Breast epithelium (tissue), 4 donors: ENCODE measurements around the gene CTNNA2. TPM values are rescaled to one million over a fixed set of nuclear protein-coding genes. Genes with fewer than 3 reads are reported as not detected.

ENCODE experiments used
- DNase-seq, 2 donors: peaks; one replicate each; pipeline ENCODE4 v3.0.0-alpha.2; 2019; ENCODE audit warnings: low spot score in 2 of 2
- H3K27ac ChIP-seq, 2 donors: fragments of 200-600 bp; sonication (generic) in 1 of 2; one replicate each; pipeline ENCODE4 v1.5.1; 2016 to 2019; ENCODE audit warnings: mild to moderate bottlenecking in 1 of 2
- H3K27me3 ChIP-seq, 2 donors: fragments of 200-600 bp; sonication (generic) in 1 of 2; one replicate each; pipeline versions ENCODE4 v1.5.1 to v1.6.0; 2017 to 2019; ENCODE audit warnings: control low read depth in 1 of 2, mild to moderate bottlenecking in 1 of 2
- H3K36me3 ChIP-seq: fragments of 200-600 bp; one replicate; pipeline ENCODE4 v1.5.1; 2019
- H3K4me1 ChIP-seq, 2 donors: fragments of 200-600 bp; sonication (generic); one replicate each; pipeline ENCODE4 v1.5.1; 2016 to 2019; ENCODE audit warnings: control low read depth in 1 of 2
- H3K4me3 ChIP-seq, 3 donors: fragments of 200-600 bp; sonication (generic); 1 replicate in 2 of 3; 2 replicates in 1 of 3; pipeline ENCODE4 v1.5.1; 2016 to 2019; ENCODE audit warnings: mild to moderate bottlenecking in 3 of 3, moderate library complexity in 2 of 3
- H3K9me3 ChIP-seq, 2 donors: fragments of 200-600 bp; sonication (generic) in 1 of 2; one replicate each; pipeline ENCODE4 v1.5.1; 2016 to 2019; ENCODE audit warnings: control low read depth in 1 of 2
- CTCF ChIP-seq, 3 donors: fragments of 450-650 bp; IDR thresholded peaks; one replicate each; pipeline ENCODE4 v1.5.1; 2016 to 2017; ENCODE audit warnings: antibody characterized with exemption in 3 of 3, mild to moderate bottlenecking in 3 of 3, moderate library complexity in 3 of 3
- POLR2A ChIP-seq: fragments of 450-650 bp; IDR thresholded peaks from one replicate; pipeline ENCODE4 v1.6.1; 2016; ENCODE audit warnings: antibody characterized with exemption, mild to moderate bottlenecking, moderate library complexity
- POLR2AphosphoS5 ChIP-seq, 3 donors: sonication (generic); formaldehyde crosslinking; IDR thresholded peaks; one replicate each; pipeline ENCODE4 v1.6.1; 2017; ENCODE audit warnings: antibody characterized with exemption in 3 of 3
- intact Hi-C: fragments of 100-400 bp; cut with DNase I; formaldehyde crosslinking; loops from one replicate; pipeline ENCODE4 v1.15.1; 2023; ENCODE audit warnings: low total_unique reads
- total RNA-seq, 3 donors: library from RNA; depleted of rRNA; stranded (reverse); fragments of >200 nt; gene quantifications; one replicate each; pipeline ENCODE4 v1.1.0, GENCODE V29; 2016

CTNNA2 gene
- total RNA-seq, 3 donors from 2014 or later, result 0.16 TPM; not detected in 2

- TF ChIP-seq POLR2A (no peak), POLR2AphosphoS5 (IDR thresholded peaks at IDR 0.05) (no peak), CTCF (IDR thresholded peaks at IDR 0.05) (no peak)
Measured at GRCh38 chr2:79972661-79973060, 459.8 kb downstream of the CTNNA2 start.

GRCh38 chr2:79975791-79976565 is 463.1 kb downstream of the CTNNA2 start:
- Histone ChIP-seq H3K4me3 (no peak overlapping the region), H3K36me3 (no peaks in the 10 kb centered on the region), H3K9me3 (no peaks in the 10 kb centered on the region), H3K27ac (no peak overlapping the region), H3K4me1 (no peaks in the 10 kb centered on the region), H3K27me3 (no peaks in the 10 kb centered on the region)
- DNase-seq, result no peak
- TF ChIP-seq CTCF (IDR thresholded peaks at IDR 0.05), result no peak
- TF ChIP-seq POLR2AphosphoS5 (IDR thresholded peaks at IDR 0.05), result no peak
- TF ChIP-seq POLR2A, result no peak
- intact Hi-C loops, result no loop called here

More at GRCh38 chr2:79972661-79973060, 459.8 kb downstream of the CTNNA2 start:
- Histone ChIP-seq H3K4me1 (no peaks in the 10 kb centered on the region), H3K4me3 (no peak overlapping the region), H3K27ac (no peak overlapping the region), H3K27me3 (no peaks in the 10 kb centered on the region), H3K9me3 (no peaks in the 10 kb centered on the region), H3K36me3 (no peaks in the 10 kb centered on the region)
- intact Hi-C loops, result no loop called here
- DNase-seq, result no peak

- Histone ChIP-seq H3K27me3 (no peaks in the 10 kb centered on the region), H3K9me3 (no peaks in the 10 kb centered on the region), H3K4me3 (no peak overlapping the region), H3K4me1 (no peaks in the 10 kb centered on the region), H3K27ac (no peak overlapping the region), H3K36me3 (no peaks in the 10 kb centered on the region)
- intact Hi-C loops, result no loop called here
- DNase-seq, result no peak
- TF ChIP-seq POLR2A (no peak), POLR2AphosphoS5 (IDR thresholded peaks at IDR 0.05) (no peak), CTCF (IDR thresholded peaks at IDR 0.05) (no peak)
Measured at GRCh38 chr2:79977792-79978191, 464.9 kb downstream of the CTNNA2 start.

GRCh38 chr2:79980116-79980515 is 467.3 kb downstream of the CTNNA2 start:
- no peaks in the 10 kb centered on the region for H3K4me1 ChIP-seq
- TF ChIP-seq POLR2AphosphoS5 (IDR thresholded peaks at IDR 0.05) (no peak), POLR2A (no peak), CTCF (IDR thresholded peaks at IDR 0.05) (no peak)
- no peaks in the 10 kb centered on the region for H3K27me3 ChIP-seq
- H3K27ac ChIP-seq, result no peak overlapping the region
- no peaks in the 10 kb centered on the region for H3K36me3 ChIP-seq
- H3K4me3 ChIP-seq, result no peak overlapping the region
- intact Hi-C loops, result no loop called here
- no peaks in the 10 kb centered on the region for H3K9me3 ChIP-seq
- no peak for DNase-seq

- H3K36me3 ChIP-seq, result no peaks in the 10 kb centered on the region
- intact Hi-C loops, result no loop called here
- TF ChIP-seq POLR2A (no peak), CTCF (IDR thresholded peaks at IDR 0.05) (no peak), POLR2AphosphoS5 (IDR thresholded peaks at IDR 0.05) (no peak)
- DNase-seq, result no peak
- no peak overlapping the region for H3K27ac ChIP-seq
- H3K27me3 ChIP-seq, result no peaks in the 10 kb centered on the region
- no peak overlapping the region for H3K4me3 ChIP-seq
- H3K4me1 ChIP-seq, result no peaks in the 10 kb centered on the region
- no peaks in the 10 kb centered on the region for H3K9me3 ChIP-seq
Measured at GRCh38 chr2:79980816-79981215, 468.0 kb downstream of the CTNNA2 start.
